Non-pigmented ciliary epithelial cell (primary cell): ENCODE data around the gene TMEM19.

ENCODE experiments used
- DNase-seq: peaks from one replicate; pipeline ENCODE4 v3.0.0-alpha.2; 2010; ENCODE audit warnings: low read depth

The TMEM19 gene

GRCh38 chr12:71719647-71720370 is 33.9 kb downstream of the TMEM19 start:
- no peak for DNase-seq

GRCh38 chr12:71721783-71722505 is 36.1 kb downstream of the TMEM19 start:
- no peak for DNase-seq

GRCh38 chr12:71725011-71725410 is 39.1 kb downstream of the TMEM19 start:
- no peak for DNase-seq

- DNase-seq, result no peak
These were observed 40.7 kb downstream of the TMEM19 start for GRCh38 chr12:71726548-71726947.

- DNase-seq, result no peak
These were observed 42.1 kb downstream of the TMEM19 start for GRCh38 chr12:71727958-71728357.

- DNase-seq, result no peak
These were observed 45.1 kb downstream of the TMEM19 start for GRCh38 chr12:71730936-71731335.

- DNase-seq, result no peak
These were observed 45.8 kb downstream of the TMEM19 start for GRCh38 chr12:71731439-71732356.

- no peak for DNase-seq
These were observed 46.5 kb downstream of the TMEM19 start for GRCh38 chr12:71732357-71732712.

- DNase-seq, result no peak
These were observed 51.3 kb downstream of the TMEM19 start for GRCh38 chr12:71737197-71737596.

GRCh38 chr12:71742998-71743397 is 57.1 kb downstream of the TMEM19 start:
- DNase-seq, result no peak

GRCh38 chr12:71744522-71745300 is 58.8 kb downstream of the TMEM19 start:
- no peak for DNase-seq

GRCh38 chr12:71746974-71747611 is 61.2 kb downstream of the TMEM19 start:
- DNase-seq, result peak; percentile 30

- DNase-seq, result no peak
These were observed 62.4 kb downstream of the TMEM19 start for GRCh38 chr12:71748081-71748850.

GRCh38 chr12:71749666-71750065 is 63.8 kb downstream of the TMEM19 start:
- no peak for DNase-seq

GRCh38 chr12:71752891-71753290 is 67.0 kb downstream of the TMEM19 start:
- DNase-seq, result no peak
